ENCODE data around the gene GREB1.

Gene GREB1

DNA sequence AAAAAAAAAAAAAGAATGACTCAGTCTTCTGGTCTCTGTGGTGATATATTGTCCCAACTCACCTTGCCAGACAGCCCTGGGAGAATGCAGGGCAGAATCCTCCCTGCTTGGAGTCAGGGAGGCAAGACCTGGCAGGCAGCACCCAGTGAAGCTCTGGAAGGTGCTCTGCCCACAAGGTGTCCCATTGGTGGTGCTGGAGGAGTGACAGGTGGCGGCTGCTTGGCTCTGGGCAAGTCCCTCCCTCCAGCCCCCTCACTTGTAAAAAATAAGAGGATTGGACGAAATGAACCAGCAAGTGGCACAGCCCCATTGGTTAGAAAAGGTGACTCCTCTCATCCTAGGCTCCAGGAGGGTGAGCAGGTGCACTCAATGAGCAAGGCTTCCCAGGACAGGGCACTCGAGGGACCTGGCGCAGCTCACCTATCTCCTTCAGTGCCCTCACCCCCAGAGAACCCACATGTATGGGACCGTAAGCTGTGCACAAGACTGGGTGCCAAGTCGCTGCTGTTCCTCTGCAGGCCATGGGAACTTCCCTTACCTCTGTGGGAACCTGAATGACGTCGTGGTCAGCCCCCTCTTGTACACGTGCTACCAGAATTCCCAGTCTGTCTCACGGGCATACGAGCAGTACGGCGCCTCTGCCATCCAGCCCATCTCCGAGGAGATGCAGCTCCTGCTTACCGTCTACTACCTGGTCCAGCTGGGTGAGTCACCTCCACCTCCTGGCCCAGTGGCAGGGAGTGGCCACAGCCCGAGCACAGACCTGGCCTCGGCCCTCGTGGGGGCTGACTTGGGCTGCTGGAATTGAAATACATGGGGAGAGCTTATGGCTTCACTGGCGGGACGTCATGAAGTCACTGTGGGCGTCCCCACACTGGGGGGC, 54.6 kb downstream of the GREB1 start:
- Histone ChIP-seq H3K27ac (ENCODE audit: extremely low read depth, low read depth, low read length) (no peak overlapping the region), H3K36me3 (ENCODE audit: control insufficient read depth in 2 of 2, insufficient read depth in 1 of 2, low read length in 2 of 2) (no peaks in the 10 kb centered on the region), H3K4me3 (ENCODE audit: low read depth, low read length) (no peak overlapping the region), H3K4me1 (ENCODE audit: control insufficient read depth, insufficient read depth, low read length) (peaks cover 3% of the 10 kb centered on the region), H3K9me3 (ENCODE audit: control insufficient read depth, insufficient read depth, low read depth, low read length) (no peaks in the 10 kb centered on the region)
- CTCF ChIA-PET: interaction anchor here (0.5 to 11.6 kb wide), 10 partner anchors 94 to 464 kb away, joined by 3 to 282 read pairs (median 4); a partner anchor contains a TSS
- POLR2A ChIA-PET: no interaction called here
- TF ChIP-seq ZBTB21 (tag by site-specific recombination; IDR thresholded peaks at IDR 0.05) (no peak), ZNF211 (tag by site-specific recombination; IDR thresholded peaks at IDR 0.05; ENCODE audit: low read depth) (no peak), HOXD13 (CRISPR knock-in tag; IDR thresholded peaks at IDR 0.05; ENCODE audit: borderline replicate concordance) (no peak), ZNF19 (tag by site-specific recombination; IDR thresholded peaks at IDR 0.05; ENCODE audit: low read depth) (no peak), ZNF510 (tag by site-specific recombination; IDR thresholded peaks at IDR 0.05; ENCODE audit: insufficient replicate concordance) (no peak), ZNF112 (tag by site-specific recombination; IDR thresholded peaks at IDR 0.05) (no peak), OVOL3 (tag by site-specific recombination; IDR thresholded peaks at IDR 0.05) (no peak), ZNF549 (tag by site-specific recombination; IDR thresholded peaks at IDR 0.05) (no peak), ZNF747 (tag by site-specific recombination; IDR thresholded peaks at IDR 0.05) (no peak), ZNF843 (tag by site-specific recombination; IDR thresholded peaks at IDR 0.05) (no peak), ZNF248 (tag by site-specific recombination; IDR thresholded peaks at IDR 0.05) (no peak), ZNF610 (tag by site-specific recombination; IDR thresholded peaks at IDR 0.05; ENCODE audit: borderline replicate concordance) (no peak), ZBTB48 (tag by site-specific recombination; IDR thresholded peaks at IDR 0.05) (no peak), FEZF1 (tag by site-specific recombination; IDR thresholded peaks at IDR 0.05) (no peak)
- TF ChIP-seq, protein P1, sequence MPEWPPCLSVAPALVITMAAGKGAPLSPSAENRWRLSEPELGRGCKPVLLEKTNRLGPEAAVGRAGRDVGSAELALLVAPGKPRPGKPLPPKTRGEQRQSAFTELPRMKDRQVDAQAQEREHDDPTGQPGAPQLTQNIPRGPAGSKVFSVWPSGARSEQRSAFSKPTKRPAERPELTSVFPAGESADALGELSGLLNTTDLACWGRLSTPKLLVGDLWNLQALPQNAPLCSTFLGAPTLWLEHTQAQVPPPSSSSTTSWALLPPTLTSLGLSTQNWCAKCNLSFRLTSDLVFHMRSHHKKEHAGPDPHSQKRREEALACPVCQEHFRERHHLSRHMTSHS (tag by site-specific recombination; IDR thresholded peaks at IDR 0.05): no peak
- TF ChIP-seq, protein P2, sequence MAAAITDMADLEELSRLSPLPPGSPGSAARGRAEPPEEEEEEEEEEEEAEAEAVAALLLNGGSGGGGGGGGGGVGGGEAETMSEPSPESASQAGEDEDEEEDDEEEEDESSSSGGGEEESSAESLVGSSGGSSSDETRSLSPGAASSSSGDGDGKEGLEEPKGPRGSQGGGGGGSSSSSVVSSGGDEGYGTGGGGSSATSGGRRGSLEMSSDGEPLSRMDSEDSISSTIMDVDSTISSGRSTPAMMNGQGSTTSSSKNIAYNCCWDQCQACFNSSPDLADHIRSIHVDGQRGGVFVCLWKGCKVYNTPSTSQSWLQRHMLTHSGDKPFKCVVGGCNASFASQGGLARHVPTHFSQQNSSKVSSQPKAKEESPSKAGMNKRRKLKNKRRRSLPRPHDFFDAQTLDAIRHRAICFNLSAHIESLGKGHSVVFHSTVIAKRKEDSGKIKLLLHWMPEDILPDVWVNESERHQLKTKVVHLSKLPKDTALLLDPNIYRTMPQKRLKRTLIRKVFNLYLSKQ (tag by site-specific recombination; IDR thresholded peaks at IDR 0.05; ENCODE audit: borderline replicate concordance): no peak
- TF ChIP-seq, protein P3, sequence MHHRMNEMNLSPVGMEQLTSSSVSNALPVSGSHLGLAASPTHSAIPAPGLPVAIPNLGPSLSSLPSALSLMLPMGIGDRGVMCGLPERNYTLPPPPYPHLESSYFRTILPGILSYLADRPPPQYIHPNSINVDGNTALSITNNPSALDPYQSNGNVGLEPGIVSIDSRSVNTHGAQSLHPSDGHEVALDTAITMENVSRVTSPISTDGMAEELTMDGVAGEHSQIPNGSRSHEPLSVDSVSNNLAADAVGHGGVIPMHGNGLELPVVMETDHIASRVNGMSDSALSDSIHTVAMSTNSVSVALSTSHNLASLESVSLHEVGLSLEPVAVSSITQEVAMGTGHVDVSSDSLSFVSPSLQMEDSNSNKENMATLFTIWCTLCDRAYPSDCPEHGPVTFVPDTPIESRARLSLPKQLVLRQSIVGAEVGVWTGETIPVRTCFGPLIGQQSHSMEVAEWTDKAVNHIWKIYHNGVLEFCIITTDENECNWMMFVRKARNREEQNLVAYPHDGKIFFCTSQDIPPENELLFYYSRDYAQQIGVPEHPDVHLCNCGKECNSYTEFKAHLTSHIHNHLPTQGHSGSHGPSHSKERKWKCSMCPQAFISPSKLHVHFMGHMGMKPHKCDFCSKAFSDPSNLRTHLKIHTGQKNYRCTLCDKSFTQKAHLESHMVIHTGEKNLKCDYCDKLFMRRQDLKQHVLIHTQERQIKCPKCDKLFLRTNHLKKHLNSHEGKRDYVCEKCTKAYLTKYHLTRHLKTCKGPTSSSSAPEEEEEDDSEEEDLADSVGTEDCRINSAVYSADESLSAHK (tag by site-specific recombination; IDR thresholded peaks at IDR 0.05): no peak
- TF ChIP-seq, protein P4, sequence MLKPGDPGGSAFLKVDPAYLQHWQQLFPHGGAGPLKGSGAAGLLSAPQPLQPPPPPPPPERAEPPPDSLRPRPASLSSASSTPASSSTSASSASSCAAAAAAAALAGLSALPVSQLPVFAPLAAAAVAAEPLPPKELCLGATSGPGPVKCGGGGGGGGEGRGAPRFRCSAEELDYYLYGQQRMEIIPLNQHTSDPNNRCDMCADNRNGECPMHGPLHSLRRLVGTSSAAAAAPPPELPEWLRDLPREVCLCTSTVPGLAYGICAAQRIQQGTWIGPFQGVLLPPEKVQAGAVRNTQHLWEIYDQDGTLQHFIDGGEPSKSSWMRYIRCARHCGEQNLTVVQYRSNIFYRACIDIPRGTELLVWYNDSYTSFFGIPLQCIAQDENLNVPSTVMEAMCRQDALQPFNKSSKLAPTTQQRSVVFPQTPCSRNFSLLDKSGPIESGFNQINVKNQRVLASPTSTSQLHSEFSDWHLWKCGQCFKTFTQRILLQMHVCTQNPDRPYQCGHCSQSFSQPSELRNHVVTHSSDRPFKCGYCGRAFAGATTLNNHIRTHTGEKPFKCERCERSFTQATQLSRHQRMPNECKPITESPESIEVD (tag by site-specific recombination; IDR thresholded peaks at IDR 0.05): no peak
- TF ChIP-seq, protein P5, sequence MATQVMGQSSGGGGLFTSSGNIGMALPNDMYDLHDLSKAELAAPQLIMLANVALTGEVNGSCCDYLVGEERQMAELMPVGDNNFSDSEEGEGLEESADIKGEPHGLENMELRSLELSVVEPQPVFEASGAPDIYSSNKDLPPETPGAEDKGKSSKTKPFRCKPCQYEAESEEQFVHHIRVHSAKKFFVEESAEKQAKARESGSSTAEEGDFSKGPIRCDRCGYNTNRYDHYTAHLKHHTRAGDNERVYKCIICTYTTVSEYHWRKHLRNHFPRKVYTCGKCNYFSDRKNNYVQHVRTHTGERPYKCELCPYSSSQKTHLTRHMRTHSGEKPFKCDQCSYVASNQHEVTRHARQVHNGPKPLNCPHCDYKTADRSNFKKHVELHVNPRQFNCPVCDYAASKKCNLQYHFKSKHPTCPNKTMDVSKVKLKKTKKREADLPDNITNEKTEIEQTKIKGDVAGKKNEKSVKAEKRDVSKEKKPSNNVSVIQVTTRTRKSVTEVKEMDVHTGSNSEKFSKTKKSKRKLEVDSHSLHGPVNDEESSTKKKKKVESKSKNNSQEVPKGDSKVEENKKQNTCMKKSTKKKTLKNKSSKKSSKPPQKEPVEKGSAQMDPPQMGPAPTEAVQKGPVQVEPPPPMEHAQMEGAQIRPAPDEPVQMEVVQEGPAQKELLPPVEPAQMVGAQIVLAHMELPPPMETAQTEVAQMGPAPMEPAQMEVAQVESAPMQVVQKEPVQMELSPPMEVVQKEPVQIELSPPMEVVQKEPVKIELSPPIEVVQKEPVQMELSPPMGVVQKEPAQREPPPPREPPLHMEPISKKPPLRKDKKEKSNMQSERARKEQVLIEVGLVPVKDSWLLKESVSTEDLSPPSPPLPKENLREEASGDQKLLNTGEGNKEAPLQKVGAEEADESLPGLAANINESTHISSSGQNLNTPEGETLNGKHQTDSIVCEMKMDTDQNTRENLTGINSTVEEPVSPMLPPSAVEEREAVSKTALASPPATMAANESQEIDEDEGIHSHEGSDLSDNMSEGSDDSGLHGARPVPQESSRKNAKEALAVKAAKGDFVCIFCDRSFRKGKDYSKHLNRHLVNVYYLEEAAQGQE (tag by site-specific recombination; IDR thresholded peaks at IDR 0.05): no peak
